Duodenal mucosa (tissue), 2 donors: ENCODE results near the gene ALDOB.
A peak's percentile ranks its signal among the peaks of the same experiment; 100 is the strongest.

Source experiments
- H3K27ac ChIP-seq: one replicate; pipeline ENCODE4 v1.7.0; 2013; ENCODE audit warnings: low read depth, low read length
- H3K27me3 ChIP-seq, 2 donors: one replicate each; pipeline ENCODE4 v1.7.0; 2013; ENCODE audit warnings: low read length in 2 of 2, control low read depth in 1 of 2; ENCODE audit not compliant: insufficient read depth in 2 of 2, control insufficient read depth in 1 of 2
- H3K36me3 ChIP-seq, 2 donors: one replicate each; pipeline ENCODE4 v1.7.0; 2013; ENCODE audit warnings: low read length in 2 of 2, control low read depth in 1 of 2; ENCODE audit not compliant: insufficient read depth in 2 of 2, control insufficient read depth in 1 of 2
- H3K4me1 ChIP-seq, 2 donors: one replicate each; pipeline ENCODE4 v1.7.0; 2013; ENCODE audit warnings: low read length in 2 of 2, control low read depth in 1 of 2; ENCODE audit not compliant: insufficient read depth in 2 of 2, control insufficient read depth in 1 of 2
- H3K4me3 ChIP-seq, 2 donors: one replicate each; pipeline ENCODE4 v1.7.0; 2013; ENCODE audit warnings: low read length in 2 of 2, low read depth in 1 of 2
- H3K9ac ChIP-seq, 2 donors: one replicate each; pipeline ENCODE4 v1.7.0; 2013; ENCODE audit warnings: low read length in 2 of 2, low read depth in 1 of 2
- H3K9me3 ChIP-seq, 2 donors: one replicate each; pipeline ENCODE4 v1.7.0; 2013; ENCODE audit warnings: low read length in 2 of 2, control low read depth in 1 of 2; ENCODE audit not compliant: control insufficient read depth in 1 of 2

Gene ALDOB

DNA sequence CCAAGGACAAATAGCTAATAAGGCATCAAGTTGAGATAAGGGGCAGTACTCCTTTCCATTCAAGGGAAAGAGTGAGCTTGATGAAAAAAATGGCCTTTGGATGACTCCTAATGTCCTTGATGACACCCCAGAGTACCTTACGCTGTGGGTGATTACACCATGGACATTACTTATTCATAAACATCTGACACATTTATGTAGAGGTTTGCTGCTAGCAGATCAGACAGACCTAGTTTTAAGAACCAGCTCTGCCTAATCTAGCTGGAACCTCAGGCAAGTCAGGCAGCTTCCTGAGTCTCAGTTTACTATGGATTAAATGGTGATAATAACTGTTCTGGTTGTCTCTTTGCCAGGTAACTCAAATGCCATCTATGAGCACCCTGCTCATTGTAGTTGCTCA, 2.8 kb downstream of the ALDOB start:
- H3K4me3 ChIP-seq, result peak overlapping the region; percentile 62 to 79
- H3K9me3 ChIP-seq, result no peaks in the 10 kb centered on the region
- H3K27ac ChIP-seq, result no peak overlapping the region
- H3K9ac ChIP-seq, result peak overlapping the region; percentile 34 to 89
- peaks cover 33 to 34% of the 10 kb centered on the region in 2 donors for H3K36me3 ChIP-seq
- peaks cover 5 to 38% of the 10 kb centered on the region in 2 donors for H3K4me1 ChIP-seq
- H3K27me3 ChIP-seq, result no peaks in the 10 kb centered on the region

DNA sequence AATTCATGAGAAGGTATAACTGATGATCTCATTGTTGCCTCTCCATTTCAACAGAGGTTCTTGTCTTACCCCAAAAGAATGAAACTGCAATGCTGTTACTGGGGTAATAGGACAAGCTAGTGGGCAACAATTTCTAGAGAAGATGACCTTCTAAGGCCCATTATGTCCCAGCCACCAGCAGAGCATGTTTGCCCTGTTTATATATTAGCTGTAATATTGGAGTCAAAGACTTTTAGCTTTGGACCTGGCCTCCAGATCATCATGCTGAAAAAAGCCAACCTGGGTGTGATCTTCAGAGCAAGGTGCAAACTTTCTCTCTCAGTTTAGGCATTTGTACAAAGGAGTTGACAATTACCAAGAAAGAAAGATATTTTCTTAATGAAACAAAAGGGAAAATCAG, 3.4 kb downstream of the ALDOB start:
- Histone ChIP-seq H3K4me1 (peaks cover 5 to 33% of the 10 kb centered on the region in 2 donors), H3K36me3 (peaks cover 38 to 39% of the 10 kb centered on the region in 2 donors), H3K9me3 (no peaks in the 10 kb centered on the region), H3K9ac (peak overlapping the region in 1 of 2 donors; percentile 89), H3K27me3 (no peaks in the 10 kb centered on the region), H3K4me3 (peak overlapping the region; percentile 62 to 79), H3K27ac (peak overlapping the region; percentile 11)

GRCh38 chr9:101429736-101430135, 5.8 kb downstream of the ALDOB start:
- H3K9ac ChIP-seq, result no peak overlapping the region
- H3K9me3 ChIP-seq, result no peaks in the 10 kb centered on the region
- no peaks in the 10 kb centered on the region for H3K27me3 ChIP-seq
- peaks cover 57 to 61% of the 10 kb centered on the region in 2 donors for H3K36me3 ChIP-seq
- H3K4me3 ChIP-seq, result no peak overlapping the region
- peaks cover 5 to 21% of the 10 kb centered on the region in 2 donors for H3K4me1 ChIP-seq
- H3K27ac ChIP-seq, result no peak overlapping the region

- Histone ChIP-seq H3K27ac (no peak overlapping the region), H3K36me3 (peaks cover 53 to 67% of the 10 kb centered on the region in 2 donors)
Measured at GRCh38 chr9:101428909-101429308, 6.7 kb downstream of the ALDOB start.

GRCh38 chr9:101427957-101428655, 7.5 kb downstream of the ALDOB start:
- H3K9me3 ChIP-seq, result no peaks in the 10 kb centered on the region
- no peaks in the 10 kb centered on the region for H3K27me3 ChIP-seq
- H3K27ac ChIP-seq, result no peak overlapping the region
- no peak overlapping the region for H3K4me3 ChIP-seq
- H3K9ac ChIP-seq, result no peak overlapping the region
- peaks cover 2 to 21% of the 10 kb centered on the region in 2 donors for H3K4me1 ChIP-seq
- H3K36me3 ChIP-seq, result peaks cover 61 to 72% of the 10 kb centered on the region in 2 donors

More at GRCh38 chr9:101428909-101429308, 6.7 kb downstream of the ALDOB start:
- H3K9ac ChIP-seq, result no peak overlapping the region
- no peaks in the 10 kb centered on the region for H3K9me3 ChIP-seq
- H3K27me3 ChIP-seq, result no peaks in the 10 kb centered on the region
- no peak overlapping the region for H3K4me3 ChIP-seq
- peaks cover 5 to 21% of the 10 kb centered on the region in 2 donors for H3K4me1 ChIP-seq

- Histone ChIP-seq H3K27ac (no peak overlapping the region), H3K27me3 (no peaks in the 10 kb centered on the region), H3K4me1 (peaks cover 0 to 21% of the 10 kb centered on the region in 2 donors), H3K9ac (no peak overlapping the region), H3K4me3 (no peak overlapping the region), H3K36me3 (peaks cover 62 to 78% of the 10 kb centered on the region in 2 donors), H3K9me3 (no peaks in the 10 kb centered on the region)
Measured at GRCh38 chr9:101427358-101427757, 8.2 kb downstream of the ALDOB start.

DNA sequence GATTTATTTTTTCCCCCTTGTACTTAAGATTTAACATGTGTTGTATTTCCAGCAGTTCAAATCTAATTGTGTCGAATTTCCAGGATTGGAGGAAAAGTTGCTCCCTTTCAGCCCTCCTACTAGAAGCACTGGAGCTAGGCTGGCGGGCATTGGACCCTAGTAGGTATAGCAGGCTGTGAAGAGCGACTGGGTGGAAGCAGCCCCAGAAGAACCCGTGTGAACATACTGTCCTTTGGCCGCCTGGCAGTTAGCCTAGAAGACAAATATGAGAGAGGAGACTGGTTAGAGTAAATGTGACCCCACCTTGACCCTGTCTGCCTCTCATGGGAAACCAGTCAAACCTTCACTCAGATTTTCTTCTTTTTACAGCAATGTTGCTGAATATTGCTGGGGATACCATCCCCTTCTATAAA, 13.9 kb downstream of the ALDOB start:
- H3K27ac ChIP-seq, result no peak overlapping the region
- peaks cover 28 to 48% of the 10 kb centered on the region in 2 donors for H3K36me3 ChIP-seq
- no peaks in the 10 kb centered on the region for H3K27me3 ChIP-seq
- no peaks in the 10 kb centered on the region for H3K4me1 ChIP-seq
- H3K9me3 ChIP-seq, result no peaks in the 10 kb centered on the region
- H3K9ac ChIP-seq, result no peak overlapping the region
- no peak overlapping the region for H3K4me3 ChIP-seq

DNA sequence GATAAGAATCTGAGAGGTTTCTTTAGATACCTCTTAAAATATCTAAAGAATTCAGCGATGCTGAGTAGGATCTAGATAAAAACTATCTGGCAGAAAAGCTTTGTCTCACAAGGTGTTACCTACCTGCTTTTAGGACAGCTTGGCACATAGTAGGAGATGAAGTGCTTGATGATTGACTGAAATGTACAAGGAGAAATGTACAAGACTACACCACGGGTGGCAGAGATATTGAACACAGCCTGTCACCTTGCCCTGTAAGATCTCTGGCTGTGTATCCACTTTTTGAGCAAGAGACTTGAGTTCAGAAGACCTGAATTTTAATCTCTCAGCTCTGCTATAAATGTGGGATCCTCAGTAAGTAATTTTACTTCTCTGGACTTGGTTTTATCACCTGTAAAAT, 15.7 kb downstream of the ALDOB start:
- H3K27me3 ChIP-seq, result no peaks in the 10 kb centered on the region
- H3K9ac ChIP-seq, result no peak overlapping the region
- peaks cover 0 to 4% of the 10 kb centered on the region in 2 donors for H3K9me3 ChIP-seq
- H3K4me1 ChIP-seq, result no peaks in the 10 kb centered on the region
- peaks cover 14 to 34% of the 10 kb centered on the region in 2 donors for H3K36me3 ChIP-seq
- H3K27ac ChIP-seq, result no peak overlapping the region
- H3K4me3 ChIP-seq, result no peak overlapping the region

- peaks cover 2 to 5% of the 10 kb centered on the region in 2 donors for H3K9me3 ChIP-seq
- H3K27ac ChIP-seq, result no peak overlapping the region
- H3K9ac ChIP-seq, result no peak overlapping the region
Measured at GRCh38 chr9:101418518-101419430, 16.8 kb downstream of the ALDOB start.

GRCh38 chr9:101417977-101418376, 17.6 kb downstream of the ALDOB start:
- Histone ChIP-seq H3K27ac (no peak overlapping the region), H3K27me3 (no peaks in the 10 kb centered on the region), H3K4me1 (no peaks in the 10 kb centered on the region), H3K4me3 (no peak overlapping the region), H3K36me3 (peaks cover 6 to 21% of the 10 kb centered on the region in 2 donors), H3K9ac (no peak overlapping the region), H3K9me3 (peaks cover 8 to 10% of the 10 kb centered on the region in 2 donors)

More at GRCh38 chr9:101418518-101419430, 16.8 kb downstream of the ALDOB start:
- Histone ChIP-seq H3K4me3 (no peak overlapping the region), H3K36me3 (peaks cover 13 to 28% of the 10 kb centered on the region in 2 donors), H3K4me1 (no peaks in the 10 kb centered on the region), H3K27me3 (no peaks in the 10 kb centered on the region)
